GM12892 (cell line): Measurements from ENCODE around the gene SMG6.

Source experiments
- POLR2A ChIP-seq: IDR thresholded peaks from 2 replicates; pipeline ENCODE4 v1.6.1; 2011; ENCODE audit warnings: low read depth, low read length, control low read depth
- POLR2AphosphoS5 ChIP-seq: IDR thresholded peaks from 2 replicates; pipeline ENCODE4 v1.6.1; 2011; ENCODE audit warnings: low read depth, low read length, control low read depth
- TAF1 ChIP-seq: IDR thresholded peaks from 2 replicates; pipeline ENCODE4 v1.6.1; 2011; ENCODE audit warnings: low read depth, mild to moderate bottlenecking, control low read depth, low read length, borderline replicate concordance

GRCh38 chr17:2087597-2088211 lies 215.9 kb downstream of the SMG6 start:
- TF ChIP-seq POLR2A: peak; percentile 18
- peak; percentile 49; the same call in 1 of the 2 replicates for TF ChIP-seq POLR2AphosphoS5
- peak; percentile 46; the same call in 1 of the 2 replicates for TF ChIP-seq TAF1
